ENCODE measurements around the gene ADGRG6. TPM values are rescaled to one million over a fixed set of nuclear protein-coding genes. Genes with fewer than 3 reads are reported as not detected.

Gene ADGRG6
- total RNA-seq, 1 donor from 2014 or later = 7.7 TPM

GRCh38 chr6:142429195-142429594 lies 127.4 kb downstream of the ADGRG6 start:
- no peaks in the 10 kb centered on the region for H3K27me3 ChIP-seq
- H3K4me3 ChIP-seq = no peak overlapping the region
- TF ChIP-seq CTCF (IDR thresholded peaks at IDR 0.05) = no peak
- no peak for DNase-seq (ENCODE audit: low spot score in 2 of 2)
- no peaks in the 10 kb centered on the region for H3K9me3 ChIP-seq
- intact Hi-C loops (cut with DNase I) = no loop called here
- H3K4me1 ChIP-seq = no peaks in the 10 kb centered on the region
- H3K36me3 ChIP-seq = no peaks in the 10 kb centered on the region
- H3K27ac ChIP-seq = no peak overlapping the region

GRCh38 chr6:142433419-142433818 lies 131.6 kb downstream of the ADGRG6 start:
- no peaks in the 10 kb centered on the region for H3K27me3 ChIP-seq
- intact Hi-C loops (cut with DNase I) = no loop called here
- H3K36me3 ChIP-seq = no peaks in the 10 kb centered on the region
- TF ChIP-seq CTCF (IDR thresholded peaks at IDR 0.05) = no peak
- H3K9me3 ChIP-seq = no peaks in the 10 kb centered on the region
- no peak overlapping the region for H3K4me3 ChIP-seq
- no peak for DNase-seq (ENCODE audit: low spot score in 2 of 2)
- H3K4me1 ChIP-seq = no peaks in the 10 kb centered on the region
- no peak overlapping the region for H3K27ac ChIP-seq

GRCh38 chr6:142438898-142439297 lies 137.1 kb downstream of the ADGRG6 start:
- no peaks in the 10 kb centered on the region for H3K27me3 ChIP-seq
- H3K9me3 ChIP-seq = no peaks in the 10 kb centered on the region
- H3K4me1 ChIP-seq = no peaks in the 10 kb centered on the region
- no peaks in the 10 kb centered on the region for H3K36me3 ChIP-seq
- DNase-seq (ENCODE audit: low spot score in 2 of 2) = no peak
- H3K27ac ChIP-seq = no peak overlapping the region
- TF ChIP-seq CTCF (IDR thresholded peaks at IDR 0.05) = no peak
- H3K4me3 ChIP-seq = no peak overlapping the region
- intact Hi-C loops (cut with DNase I) = no loop called here

- H3K4me1 ChIP-seq = no peaks in the 10 kb centered on the region
- no peak overlapping the region for H3K27ac ChIP-seq
- no peaks in the 10 kb centered on the region for H3K27me3 ChIP-seq
- no peaks in the 10 kb centered on the region for H3K9me3 ChIP-seq
- DNase-seq (ENCODE audit: low spot score in 2 of 2) = no peak
- no peaks in the 10 kb centered on the region for H3K36me3 ChIP-seq
- H3K4me3 ChIP-seq = no peak overlapping the region
- intact Hi-C loops (cut with DNase I) = no loop called here
- no peak for TF ChIP-seq CTCF (IDR thresholded peaks at IDR 0.05)
These were observed 138.9 kb downstream of the ADGRG6 start for GRCh38 chr6:142440600-142441293.

GRCh38 chr6:142441716-142442115 lies 139.9 kb downstream of the ADGRG6 start:
- Histone ChIP-seq H3K4me1 (peaks cover 0 to 5% of the 10 kb centered on the region in 2 donors), H3K27me3 (no peaks in the 10 kb centered on the region), H3K4me3 (no peak overlapping the region), H3K9me3 (no peaks in the 10 kb centered on the region), H3K36me3 (no peaks in the 10 kb centered on the region), H3K27ac (no peak overlapping the region)
- TF ChIP-seq CTCF (IDR thresholded peaks at IDR 0.05) = no peak
- intact Hi-C loops (cut with DNase I) = no loop called here
- no peak for DNase-seq (ENCODE audit: low spot score in 2 of 2)

GRCh38 chr6:142443102-142443501 lies 141.3 kb downstream of the ADGRG6 start:
- no peaks in the 10 kb centered on the region for H3K9me3 ChIP-seq
- H3K36me3 ChIP-seq = no peaks in the 10 kb centered on the region
- H3K27ac ChIP-seq = no peak overlapping the region
- DNase-seq (ENCODE audit: low spot score in 2 of 2) = no peak
- intact Hi-C loops (cut with DNase I) = no loop called here
- TF ChIP-seq CTCF (IDR thresholded peaks at IDR 0.05) = no peak
- H3K4me1 ChIP-seq = peaks cover 0 to 6% of the 10 kb centered on the region in 2 donors
- no peak overlapping the region for H3K4me3 ChIP-seq
- no peaks in the 10 kb centered on the region for H3K27me3 ChIP-seq

Measured in ascending aorta (tissue), 2 donors.